ENCODE results near the gene ITIH2.

The ITIH2 gene

DNA sequence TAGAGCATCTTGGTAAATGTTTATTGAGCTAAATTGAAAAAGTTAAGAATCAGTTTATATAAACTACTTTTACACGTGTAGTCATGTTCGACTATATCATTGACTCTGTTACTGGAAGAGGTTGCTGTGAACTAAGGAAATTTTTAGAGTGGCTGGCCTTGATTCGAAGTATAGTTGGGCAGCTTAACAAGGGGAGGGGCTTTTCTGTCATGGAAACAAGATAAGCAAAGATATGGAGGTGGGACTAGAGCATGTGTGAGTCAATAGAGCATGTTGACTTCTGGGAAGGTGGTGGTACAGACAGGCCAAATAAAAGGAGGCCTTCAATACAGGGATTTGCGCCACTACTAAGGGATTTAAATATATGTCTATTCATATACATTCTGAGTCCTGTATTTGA, 92.5 kb downstream of the ITIH2 start:
- Histone ChIP-seq H3K27me3 (ENCODE audit: insufficient read depth, low read length, poor library complexity) (no peaks in the 10 kb centered on the region), H3K56ac (ENCODE audit: low read length) (no peak overlapping the region), H3K4ac (ENCODE audit: low read depth, low read length) (no peak overlapping the region), H4K8ac (ENCODE audit: low read depth, low read length) (no peak overlapping the region), H3K9ac (ENCODE audit: low read length) (no peak overlapping the region), H2AK5ac (ENCODE audit: low read length) (no peak overlapping the region), H4K5ac (ENCODE audit: low read length) (no peak overlapping the region), H3K27ac (ENCODE audit: low read depth, low read length) (no peak overlapping the region), H2BK15ac (replicated peaks; ENCODE audit: low read depth) (no peak overlapping the region), H3K4me2 (ENCODE audit: low read length) (no peak overlapping the region), H3K4me1 (ENCODE audit: control insufficient read depth, low read depth, low read length) (no peaks in the 10 kb centered on the region), H2BK120ac (ENCODE audit: low read depth, low read length) (no peak overlapping the region), H3K18ac (ENCODE audit: low read length) (no peak overlapping the region), H3K23ac (ENCODE audit: low read length) (no peak overlapping the region), H3K79me1 (ENCODE audit: low read length) (peaks cover 17% of the 10 kb centered on the region), H3K4me3 (ENCODE audit: low read length) (no peak overlapping the region), H3K36me3 (ENCODE audit: control insufficient read depth, insufficient read depth, low read length) (peaks cover 10% of the 10 kb centered on the region), H2BK5ac (ENCODE audit: low read length) (no peak overlapping the region), H3K79me2 (ENCODE audit: control insufficient read depth, insufficient read depth, low read length) (peaks cover 30% of the 10 kb centered on the region)
- peak; percentile 86 for DNase-seq
- WGBS (ENCODE audit: extremely low coverage, insufficient coverage, low lambda C conversion rate), result no CpG with 5 or more reads among the region's 4 CpGs

DNA sequence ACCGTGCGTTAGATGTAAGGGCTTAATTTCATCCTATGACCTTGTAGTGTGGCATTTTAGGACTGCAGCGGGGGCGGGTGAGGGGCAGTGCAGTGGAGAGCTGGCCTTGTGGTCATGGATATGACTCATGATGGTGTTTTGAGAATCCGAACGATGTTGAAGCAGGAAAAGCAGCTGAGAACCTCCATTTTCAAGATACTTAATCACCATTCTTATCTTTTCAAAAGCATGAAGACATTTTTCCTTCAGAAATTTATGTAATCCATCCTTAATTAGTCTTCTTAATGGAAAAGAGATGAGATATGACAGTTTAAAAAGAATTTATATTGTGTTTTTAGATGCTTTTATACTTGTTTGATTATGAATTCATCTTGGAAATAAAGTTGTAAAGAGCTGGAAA, 94.5 kb downstream of the ITIH2 start:
- Histone ChIP-seq H3K27me3 (ENCODE audit: insufficient read depth, low read length, poor library complexity) (no peaks in the 10 kb centered on the region), H3K36me3 (ENCODE audit: control insufficient read depth, insufficient read depth, low read length) (peaks cover 13% of the 10 kb centered on the region), H2BK5ac (ENCODE audit: low read length) (no peak overlapping the region), H4K5ac (ENCODE audit: low read length) (no peak overlapping the region), H3K18ac (ENCODE audit: low read length) (no peak overlapping the region), H3K27ac (ENCODE audit: low read depth, low read length) (no peak overlapping the region), H2BK15ac (replicated peaks; ENCODE audit: low read depth) (no peak overlapping the region), H3K4me1 (ENCODE audit: control insufficient read depth, low read depth, low read length) (no peaks in the 10 kb centered on the region), H3K4me2 (ENCODE audit: low read length) (no peak overlapping the region), H3K23ac (ENCODE audit: low read length) (no peak overlapping the region), H3K56ac (ENCODE audit: low read length) (no peak overlapping the region), H4K8ac (ENCODE audit: low read depth, low read length) (no peak overlapping the region), H3K4ac (ENCODE audit: low read depth, low read length) (no peak overlapping the region), H3K79me1 (ENCODE audit: low read length) (peaks cover 11% of the 10 kb centered on the region), H3K4me3 (ENCODE audit: low read length) (no peak overlapping the region), H3K9ac (ENCODE audit: low read length) (no peak overlapping the region), H3K79me2 (ENCODE audit: control insufficient read depth, insufficient read depth, low read length) (peaks cover 19% of the 10 kb centered on the region), H2AK5ac (ENCODE audit: low read length) (no peak overlapping the region), H2BK120ac (ENCODE audit: low read depth, low read length) (no peak overlapping the region)
- DNase-seq, result peak; percentile 22
- no CpG with 5 or more reads among the region's 6 CpGs for WGBS (ENCODE audit: extremely low coverage, insufficient coverage, low lambda C conversion rate)
